ENCODE results near the gene SPINK4. TPM values are rescaled to one million over a fixed set of nuclear protein-coding genes. Genes with fewer than 3 reads are reported as not detected.
A peak's percentile ranks its signal among the peaks of the same experiment; 100 is the strongest.

The SPINK4 gene
- total RNA-seq, 2 experiments from 2014 or later: not detected

DNA sequence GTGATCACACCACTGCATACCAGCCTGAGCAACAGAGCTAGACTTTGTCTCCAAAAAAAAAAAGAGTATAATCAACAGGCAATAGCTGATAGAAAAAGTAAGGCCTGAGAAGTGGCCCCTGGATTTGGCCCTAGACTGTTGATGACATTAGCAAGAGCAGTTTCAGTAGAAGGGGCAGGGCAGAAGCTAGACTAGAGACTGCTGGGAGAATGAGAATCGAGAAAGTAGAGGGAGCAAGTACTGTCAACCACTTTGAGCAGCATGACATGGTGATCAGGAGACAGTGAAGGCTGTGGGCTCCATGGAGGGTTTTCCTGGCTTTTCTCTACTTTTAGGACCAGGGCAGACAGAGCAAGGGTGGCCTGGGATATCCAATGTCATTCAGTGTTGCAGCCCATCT is 37.9 kb upstream of the SPINK4 start:
- intact Hi-C loops (cut with DNase I, micrococcal nuclease): no loop called here
- H3K27ac Mint-ChIP-seq: no peak overlapping the region
- ATAC-seq (ENCODE audit: poor library complexity): no peak
- H3K4me3 Mint-ChIP-seq: no peak overlapping the region
- peaks cover 11% of the 10 kb centered on the region for H3K4me1 Mint-ChIP-seq (ENCODE audit: low read depth)
- Histone ChIP-seq H3K4me3 (ENCODE audit: low read length) (no peak overlapping the region), H3K9me3 (ENCODE audit: control insufficient read depth in 1 of 2, insufficient read depth in 1 of 2, low read length in 2 of 2) (no peaks in the 10 kb centered on the region), H3K27me3 (ENCODE audit: control insufficient read depth in 1 of 2, insufficient read depth in 2 of 2, low read length in 2 of 2) (no peaks in the 10 kb centered on the region), H3K27ac (ENCODE audit: low read depth in 1 of 2, low read length in 2 of 2) (no peak overlapping the region), H3K36me3 (ENCODE audit: insufficient read depth, low read length) (no peaks in the 10 kb centered on the region), H3K4me1 (ENCODE audit: insufficient read depth, low read length) (peaks cover 11% of the 10 kb centered on the region)
- ChIA-PET CTCF (no interaction called here), POLR2A (interaction anchor here (0.8 kb wide), 1 partner anchor 35 kb away, joined by 4 read pairs; the partner anchor contains the start of gene B4GALT1)
- TF ChIP-seq, protein P1, sequence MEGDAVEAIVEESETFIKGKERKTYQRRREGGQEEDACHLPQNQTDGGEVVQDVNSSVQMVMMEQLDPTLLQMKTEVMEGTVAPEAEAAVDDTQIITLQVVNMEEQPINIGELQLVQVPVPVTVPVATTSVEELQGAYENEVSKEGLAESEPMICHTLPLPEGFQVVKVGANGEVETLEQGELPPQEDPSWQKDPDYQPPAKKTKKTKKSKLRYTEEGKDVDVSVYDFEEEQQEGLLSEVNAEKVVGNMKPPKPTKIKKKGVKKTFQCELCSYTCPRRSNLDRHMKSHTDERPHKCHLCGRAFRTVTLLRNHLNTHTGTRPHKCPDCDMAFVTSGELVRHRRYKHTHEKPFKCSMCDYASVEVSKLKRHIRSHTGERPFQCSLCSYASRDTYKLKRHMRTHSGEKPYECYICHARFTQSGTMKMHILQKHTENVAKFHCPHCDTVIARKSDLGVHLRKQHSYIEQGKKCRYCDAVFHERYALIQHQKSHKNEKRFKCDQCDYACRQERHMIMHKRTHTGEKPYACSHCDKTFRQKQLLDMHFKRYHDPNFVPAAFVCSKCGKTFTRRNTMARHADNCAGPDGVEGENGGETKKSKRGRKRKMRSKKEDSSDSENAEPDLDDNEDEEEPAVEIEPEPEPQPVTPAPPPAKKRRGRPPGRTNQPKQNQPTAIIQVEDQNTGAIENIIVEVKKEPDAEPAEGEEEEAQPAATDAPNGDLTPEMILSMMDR (IDR thresholded peaks at IDR 0.05): no peak
- H3K27me3 Mint-ChIP-seq: no peaks in the 10 kb centered on the region
- no peak for DNase-seq
- H3K9me3 Mint-ChIP-seq: no peaks in the 10 kb centered on the region
- H3K36me3 Mint-ChIP-seq (ENCODE audit: low read depth): no peaks in the 10 kb centered on the region

DNA sequence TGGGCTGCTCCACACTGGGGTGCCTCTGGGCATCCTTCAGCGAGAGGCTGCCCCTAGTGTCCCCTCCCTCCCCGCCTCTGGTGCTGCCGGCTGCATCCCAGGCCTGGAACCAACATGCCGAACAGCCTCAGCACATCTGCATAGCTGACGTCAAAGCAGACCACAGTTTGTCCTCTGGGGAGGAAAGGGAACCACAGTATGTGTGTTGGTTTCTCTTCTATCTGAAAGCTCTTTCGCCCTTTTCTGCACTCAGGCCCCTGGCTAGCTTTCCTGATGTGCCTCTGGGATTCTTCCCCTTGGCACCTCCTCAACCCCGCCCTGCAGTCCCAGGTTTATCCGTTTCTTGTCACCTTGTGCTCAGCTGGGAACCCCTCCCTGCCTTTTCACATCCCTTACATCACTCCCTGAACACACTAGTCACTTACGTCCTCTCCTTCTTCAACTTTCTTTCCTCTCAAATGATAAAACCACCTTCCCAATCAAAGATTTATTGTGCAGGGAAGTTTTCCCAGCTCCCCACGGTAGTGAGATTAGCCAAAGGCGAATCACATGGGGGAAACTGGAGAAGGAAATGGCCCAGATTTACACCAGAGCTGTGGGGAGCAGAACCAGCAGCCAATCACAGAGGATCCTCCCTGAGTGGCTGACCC is 37.3 kb upstream of the SPINK4 start:
- ChIA-PET POLR2A (interaction anchor here (0.8 kb wide), 1 partner anchor 36 kb away, joined by 4 read pairs; the partner anchor contains the start of gene B4GALT1), CTCF (no interaction called here)
- peaks cover 11% of the 10 kb centered on the region for H3K4me1 ChIP-seq (ENCODE audit: insufficient read depth, low read length)
- no peak overlapping the region for H3K27ac ChIP-seq (ENCODE audit: low read depth in 1 of 2, low read length in 2 of 2)
- Mint-ChIP-seq H3K4me3 (no peak overlapping the region), H3K27ac (no peak overlapping the region), H3K9me3 (no peaks in the 10 kb centered on the region), H3K36me3 (ENCODE audit: low read depth) (no peaks in the 10 kb centered on the region), H3K4me1 (ENCODE audit: low read depth) (peaks cover 11% of the 10 kb centered on the region), H3K27me3 (no peaks in the 10 kb centered on the region)
- DNase-seq: peak in 7 of 14 experiments; percentile 2 to 64 (median 8)
- peak; percentile 71 for ATAC-seq (ENCODE audit: poor library complexity)
- TF ChIP-seq, protein P1 (IDR thresholded peaks at IDR 0.05): no peak
- H3K9me3 ChIP-seq (ENCODE audit: control insufficient read depth in 1 of 2, insufficient read depth in 1 of 2, low read length in 2 of 2): no peaks in the 10 kb centered on the region
- no peaks in the 10 kb centered on the region for H3K36me3 ChIP-seq (ENCODE audit: insufficient read depth, low read length)
- intact Hi-C loops (cut with DNase I, micrococcal nuclease): no loop called here
- no peaks in the 10 kb centered on the region for H3K27me3 ChIP-seq (ENCODE audit: control insufficient read depth in 1 of 2, insufficient read depth in 2 of 2, low read length in 2 of 2)
- H3K4me3 ChIP-seq (ENCODE audit: low read length): no peak overlapping the region

- H3K4me1 ChIP-seq (ENCODE audit: insufficient read depth, low read length): no peaks in the 10 kb centered on the region
- DNase-seq (no peak), ATAC-seq (ENCODE audit: poor library complexity) (no peak)
- H3K27ac ChIP-seq (ENCODE audit: low read depth in 1 of 2, low read length in 2 of 2): no peak overlapping the region
- TF ChIP-seq, protein P1 (IDR thresholded peaks at IDR 0.05): no peak
- Mint-ChIP-seq H3K9me3 (no peaks in the 10 kb centered on the region), H3K4me3 (no peak overlapping the region), H3K27ac (no peak overlapping the region), H3K4me1 (ENCODE audit: low read depth) (no peaks in the 10 kb centered on the region), H3K36me3 (ENCODE audit: low read depth) (no peaks in the 10 kb centered on the region), H3K27me3 (no peaks in the 10 kb centered on the region)
- no peak overlapping the region for H3K4me3 ChIP-seq (ENCODE audit: low read length)
- no peaks in the 10 kb centered on the region for H3K9me3 ChIP-seq (ENCODE audit: control insufficient read depth in 1 of 2, insufficient read depth in 1 of 2, low read length in 2 of 2)
- ChIA-PET CTCF (no interaction called here), POLR2A (no interaction called here)
- H3K36me3 ChIP-seq (ENCODE audit: insufficient read depth, low read length): no peaks in the 10 kb centered on the region
- intact Hi-C loops (cut with DNase I, micrococcal nuclease): no loop called here
- H3K27me3 ChIP-seq (ENCODE audit: control insufficient read depth in 1 of 2, insufficient read depth in 2 of 2, low read length in 2 of 2): no peaks in the 10 kb centered on the region
These were observed 30.6 kb upstream of the SPINK4 start for GRCh38 chr9:33209394-33209793.

Measured in CD4-positive, alpha-beta T cell (primary cell).